GM18909 (cell line): ENCODE results near the gene ENTREP1.
"Not testable (repeated sequence)": the region's sequence is repeated elsewhere in the genome, so short reads cannot be mapped to it uniquely, and the experiment has no call there.

Source experiments
- ATAC-seq: cut with Tn5 transposase; IDR thresholded peaks from one replicate; pipeline ENCODE4 v1.9.1; 2021; ENCODE audit warnings: mild to moderate bottlenecking; ENCODE audit not compliant: unreplicated experiment, poor library complexity

ENTREP1 gene

DNA sequence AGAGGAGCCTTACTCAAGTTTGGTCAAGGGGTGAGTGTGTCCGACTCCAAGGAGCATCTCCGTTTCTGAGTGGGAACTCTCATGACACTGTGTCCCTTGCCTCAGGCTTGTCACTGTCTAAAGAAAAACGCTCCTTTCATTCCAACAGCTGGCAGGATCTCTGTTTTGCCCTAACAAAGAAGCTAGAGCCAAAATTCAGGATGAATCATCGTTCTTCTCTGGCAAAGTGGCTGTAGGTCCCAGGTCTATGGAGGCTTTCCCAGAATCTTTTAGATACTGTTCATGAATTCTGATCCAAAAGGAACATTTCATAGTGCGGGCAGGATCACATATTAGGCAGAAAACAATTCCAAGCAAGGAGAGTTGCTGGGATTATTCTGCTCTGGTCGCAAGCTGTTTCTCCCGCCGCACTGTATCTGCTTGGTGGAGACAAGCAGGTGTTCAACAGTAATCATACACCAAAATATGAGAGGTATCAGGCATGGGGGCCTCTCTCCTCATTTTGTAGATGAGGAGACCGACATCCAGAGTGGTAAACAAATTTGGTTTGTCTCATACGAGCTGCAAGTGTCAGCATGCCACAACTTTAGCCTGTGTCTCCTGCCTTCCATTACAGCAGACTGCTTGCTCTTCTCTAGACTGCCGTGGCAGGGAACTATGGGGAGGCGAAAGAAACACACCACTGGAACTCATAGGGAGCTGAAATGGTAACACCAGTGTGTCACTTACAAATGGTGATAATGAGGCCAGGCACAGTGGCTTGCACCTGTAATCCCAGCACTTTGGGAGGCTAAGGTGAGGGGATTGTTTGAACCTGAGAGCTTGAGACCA, 72.6 kb downstream of the ENTREP1 start:
- ATAC-seq: no peak

DNA sequence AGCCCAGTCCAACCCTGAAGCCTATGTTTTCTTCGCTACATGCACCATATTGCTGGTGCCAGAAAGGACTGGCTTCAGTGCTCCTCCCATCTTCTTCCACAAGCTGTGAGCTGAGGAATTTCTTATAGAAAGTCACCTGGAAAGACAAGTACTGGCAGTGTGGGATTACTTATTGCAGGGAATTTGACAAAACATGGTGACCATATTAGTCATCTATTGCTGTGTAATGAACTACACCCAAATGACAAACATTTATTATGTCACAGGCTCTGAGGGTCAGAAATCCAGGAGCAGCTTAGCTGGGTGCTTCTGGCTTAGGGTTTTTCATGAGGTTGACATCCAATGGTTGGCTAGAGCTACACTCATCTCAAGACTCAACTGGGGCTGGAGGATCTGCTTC, 75.5 kb downstream of the ENTREP1 start:
- ATAC-seq: no peak

DNA sequence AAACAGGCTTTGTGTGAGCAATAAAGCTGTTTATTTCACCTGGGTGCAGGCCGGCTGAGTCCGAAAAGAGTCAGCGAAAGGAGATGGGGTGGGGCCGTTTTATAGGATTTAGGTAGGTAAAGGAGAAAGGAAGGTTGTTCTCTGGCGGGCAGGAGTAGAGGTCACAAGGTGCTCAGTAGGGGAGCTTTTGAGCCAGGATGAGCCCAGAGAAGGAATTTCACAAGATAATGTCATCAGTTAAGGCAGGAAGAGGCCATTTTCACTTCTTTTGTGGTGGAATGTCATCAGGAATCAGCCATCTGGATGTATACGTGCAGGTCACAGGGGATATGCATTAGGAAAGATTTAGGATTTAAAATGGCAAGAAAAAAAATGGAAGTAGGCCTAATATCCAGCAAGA, 84.9 kb downstream of the ENTREP1 start:
- not testable (repeated sequence) for ATAC-seq

DNA sequence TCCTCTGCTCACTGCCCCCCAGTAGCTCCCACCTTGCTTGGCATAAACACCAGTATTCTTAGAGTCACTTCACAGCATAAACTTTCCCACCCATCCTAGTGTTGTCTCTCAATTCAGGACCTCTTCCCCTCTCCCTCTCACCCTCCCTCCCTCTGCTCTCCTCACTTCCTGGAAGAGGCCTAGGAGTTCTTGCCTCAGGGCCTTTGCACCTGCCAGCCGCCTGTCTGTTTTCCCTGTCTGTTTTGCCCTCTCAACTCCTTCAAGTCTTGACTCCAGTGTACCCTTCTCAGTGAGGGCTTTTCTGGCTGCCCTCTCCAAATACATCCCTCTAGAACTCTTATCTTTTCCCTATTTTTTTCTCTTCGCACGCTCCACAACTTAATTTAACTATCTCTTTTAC, 86.2 kb downstream of the ENTREP1 start:
- ATAC-seq: no peak

DNA sequence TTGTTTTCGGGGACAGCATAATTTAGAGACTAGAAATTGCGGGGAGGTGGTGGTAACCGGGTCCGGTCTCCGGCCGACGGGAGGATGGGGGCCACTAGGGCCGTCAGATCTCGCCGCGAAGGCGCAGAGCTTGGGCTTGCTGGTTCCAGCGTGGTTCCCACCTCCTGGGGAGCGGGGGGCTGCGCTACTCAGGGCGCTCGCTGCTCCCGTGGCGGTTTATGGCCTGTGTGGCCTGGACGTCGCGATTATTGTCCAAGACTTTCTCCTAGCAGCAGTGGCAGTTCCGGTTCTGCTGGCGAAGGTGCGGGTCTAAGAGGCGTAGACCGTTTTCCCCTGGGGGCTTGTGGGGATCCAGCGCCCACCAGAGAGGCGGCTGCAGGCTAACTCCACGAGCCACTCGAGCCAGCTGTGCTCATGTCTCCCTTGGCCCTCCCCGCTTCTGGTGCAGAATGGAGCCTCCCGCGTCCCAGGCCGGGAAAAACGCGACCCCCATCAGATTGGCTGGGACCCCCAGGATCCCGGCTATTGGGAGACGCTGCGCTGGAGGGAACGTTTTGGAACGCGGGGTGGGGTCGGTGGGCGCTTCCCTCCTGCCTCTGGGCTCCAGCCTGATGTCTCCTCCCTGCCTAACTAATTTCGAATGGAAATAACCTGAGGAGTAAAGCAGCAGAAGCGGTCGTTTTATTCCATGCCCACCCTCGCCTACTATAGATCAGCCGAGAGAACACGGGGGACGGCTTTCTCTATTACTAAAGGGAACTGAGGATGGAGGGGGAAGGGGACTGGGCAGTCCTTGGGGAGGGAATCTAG, 87.1 kb downstream of the ENTREP1 start:
- no peak for ATAC-seq

DNA sequence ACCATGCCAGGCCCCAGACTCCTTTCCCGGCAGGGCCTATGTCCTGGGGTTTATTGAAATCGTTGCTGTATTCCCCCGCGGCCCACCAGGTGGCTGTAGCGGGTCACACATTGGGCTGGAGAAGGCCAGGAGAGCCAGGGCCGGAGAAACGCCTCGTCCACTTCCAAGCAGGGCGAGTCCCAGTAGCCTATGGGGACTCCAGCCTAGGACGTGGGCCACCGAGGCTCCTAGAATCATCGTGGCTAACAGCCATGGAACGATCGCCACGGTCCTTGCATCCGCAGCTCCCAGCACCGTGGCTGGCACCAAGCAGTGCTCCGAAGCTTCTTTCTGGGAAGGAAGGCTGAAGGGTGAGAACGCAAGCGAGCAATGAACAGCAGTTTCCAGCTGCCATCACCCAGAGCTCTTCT, 87.7 kb downstream of the ENTREP1 start:
- no peak for ATAC-seq

DNA sequence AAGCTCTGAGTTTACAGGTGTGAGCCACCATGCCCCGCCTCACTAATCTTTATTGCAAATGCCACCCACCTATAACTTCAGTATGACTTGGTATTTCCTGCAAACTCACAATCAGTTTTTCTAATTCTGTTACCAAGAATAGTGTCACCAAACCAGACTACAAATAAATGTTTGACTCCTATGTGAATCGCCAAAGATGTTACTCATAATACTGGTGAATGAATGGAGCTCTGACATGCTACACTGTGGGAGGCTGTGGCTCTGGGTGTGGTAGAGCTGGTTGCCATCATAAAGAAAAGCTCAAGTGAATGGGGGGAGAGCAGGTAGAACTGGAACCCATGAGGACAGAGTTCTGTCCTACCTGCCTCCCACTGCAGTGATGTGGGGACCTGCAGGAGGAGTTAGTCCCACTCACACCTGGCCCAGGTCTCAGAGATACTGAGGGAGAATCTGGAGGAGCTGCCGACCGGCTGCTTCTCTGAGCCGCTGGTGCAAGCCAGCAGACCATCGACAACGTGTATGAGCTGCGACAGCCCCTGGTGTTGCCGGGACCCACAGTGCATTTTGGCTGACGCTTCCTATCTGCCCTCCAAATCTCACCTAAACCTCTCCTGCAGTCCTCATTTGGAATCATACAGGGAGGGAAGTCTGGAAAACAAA, 95.7 kb downstream of the ENTREP1 start:
- ATAC-seq: no peak

DNA sequence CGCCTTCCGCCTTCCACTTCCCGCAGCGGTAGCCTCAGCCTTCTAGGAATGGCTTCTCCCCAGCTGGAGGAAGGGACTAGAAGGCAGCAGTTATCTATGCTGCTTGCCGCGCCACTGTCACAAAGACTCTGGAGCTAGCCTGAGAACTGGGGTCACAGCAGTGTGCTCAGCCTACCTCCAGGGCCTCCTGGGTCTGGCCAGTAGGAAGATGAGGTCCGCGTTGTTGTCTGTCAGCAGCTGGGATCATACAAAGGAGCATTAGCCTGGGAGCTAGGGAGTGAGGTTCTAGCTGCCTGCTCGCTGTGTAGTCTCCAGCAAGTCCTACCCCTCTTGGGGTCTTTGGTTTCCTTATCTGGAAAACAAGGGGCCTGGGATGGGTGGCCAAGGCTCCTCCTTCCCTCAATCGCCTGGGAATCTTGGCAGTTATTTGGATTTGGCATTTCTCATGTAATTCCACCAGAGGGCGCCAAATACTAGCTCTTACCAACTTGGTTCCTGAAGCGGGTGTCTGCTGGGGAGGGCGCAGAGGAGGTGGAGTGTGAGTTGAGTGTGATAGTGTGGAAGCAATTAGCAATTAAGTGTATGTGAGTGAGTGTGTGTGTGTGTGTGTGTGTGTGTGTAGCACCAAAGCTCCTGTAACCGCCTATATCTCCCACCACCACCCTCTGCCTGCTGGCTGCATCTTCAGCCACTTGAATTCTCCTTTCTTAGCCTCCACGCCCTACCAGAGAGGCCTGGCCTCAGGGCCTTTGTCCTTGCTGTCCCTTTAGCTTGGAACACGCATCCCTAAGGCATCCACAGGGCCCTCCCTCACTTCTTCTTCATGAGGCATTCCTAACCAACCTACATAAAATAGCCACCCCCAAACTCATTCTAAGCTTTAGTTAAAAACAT, 97.1 kb downstream of the ENTREP1 start:
- ATAC-seq: peak; percentile 71

DNA sequence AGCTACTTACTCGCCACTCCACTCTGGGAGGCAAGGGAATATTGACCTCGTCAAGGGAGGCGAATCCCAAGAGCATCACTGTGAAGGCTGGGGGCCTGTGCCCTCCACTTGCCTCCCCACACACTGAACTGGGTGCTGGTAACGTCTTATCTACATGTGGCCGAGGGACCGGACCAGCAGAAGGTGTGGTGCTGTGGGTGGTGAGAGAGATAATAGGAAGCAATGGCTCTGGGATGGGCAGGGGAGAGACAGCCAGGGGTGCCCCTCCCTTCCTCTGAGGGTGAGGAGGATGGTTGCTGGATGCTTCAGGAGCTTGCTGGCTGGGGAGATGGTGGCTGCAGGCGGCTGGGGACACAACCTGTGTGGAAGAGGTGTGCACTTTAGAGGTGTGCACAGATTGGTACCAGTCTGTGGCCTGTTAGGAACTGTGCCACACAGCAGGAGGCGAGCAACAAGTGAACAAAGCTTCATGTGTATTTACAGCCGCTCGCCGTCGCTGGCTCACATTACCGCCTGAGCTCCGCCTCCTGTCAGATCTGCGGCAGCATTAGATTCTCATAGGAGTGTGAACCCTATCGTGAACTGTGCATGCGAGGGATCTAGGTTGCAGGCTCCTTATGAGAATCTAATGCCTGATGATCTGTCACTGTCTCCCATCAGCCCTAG, 100.3 kb downstream of the ENTREP1 start:
- ATAC-seq: no peak

DNA sequence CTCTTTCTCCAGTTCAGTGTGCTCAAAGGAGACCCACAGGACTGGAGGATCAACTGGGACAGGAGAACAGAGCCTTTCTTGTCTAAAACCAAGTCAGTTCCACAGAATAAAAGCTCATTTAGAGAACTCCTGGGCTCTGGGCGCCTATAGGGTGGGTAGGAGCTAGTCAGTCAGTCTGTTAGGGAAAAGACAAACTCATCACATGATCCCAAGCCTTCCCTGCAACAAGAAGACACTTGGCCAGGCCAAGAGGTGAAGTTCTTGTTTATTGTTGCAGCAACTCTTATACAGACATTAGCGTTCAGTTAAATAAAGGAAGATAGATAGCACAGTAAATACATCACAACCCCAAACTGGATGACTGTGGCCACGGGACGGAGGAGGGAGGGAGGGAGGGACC, 102.3 kb downstream of the ENTREP1 start:
- no peak for ATAC-seq

DNA sequence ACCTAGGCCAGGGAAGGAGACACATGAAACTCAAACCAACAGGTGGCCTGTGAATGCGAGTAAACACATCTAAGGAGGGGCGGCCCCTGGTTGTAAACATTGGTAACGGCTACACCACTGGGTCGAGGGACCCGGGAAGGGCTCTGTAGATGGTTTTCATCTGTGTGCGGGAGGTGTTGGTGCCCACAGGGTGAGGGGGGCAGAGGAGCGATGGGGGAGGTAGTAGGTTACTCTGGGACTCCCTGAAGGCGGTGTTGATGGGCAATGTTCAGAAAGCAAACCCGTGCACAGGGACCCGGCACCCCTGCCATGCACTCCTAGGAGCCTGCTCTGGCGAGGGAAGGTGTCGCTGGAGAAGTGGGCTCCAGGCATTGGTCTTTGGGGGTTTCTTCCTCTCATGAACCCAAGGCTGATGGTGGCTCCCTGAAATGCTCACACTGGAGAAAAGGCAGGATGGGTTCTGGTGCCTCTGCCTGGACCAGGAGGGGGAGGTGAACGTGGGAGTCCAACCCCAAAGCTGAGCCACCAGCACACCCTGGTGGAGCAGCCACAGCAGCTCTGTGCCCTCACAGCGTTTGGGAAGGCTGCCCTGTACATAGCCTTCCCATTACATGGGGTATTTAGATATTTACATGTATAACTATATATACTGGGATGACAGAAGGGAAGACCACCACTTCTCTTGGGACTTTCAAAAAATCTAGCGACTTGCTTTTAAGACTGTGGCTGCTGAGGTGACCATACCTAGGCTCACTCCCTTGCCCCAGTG, 103.2 kb downstream of the ENTREP1 start:
- no peak for ATAC-seq

DNA sequence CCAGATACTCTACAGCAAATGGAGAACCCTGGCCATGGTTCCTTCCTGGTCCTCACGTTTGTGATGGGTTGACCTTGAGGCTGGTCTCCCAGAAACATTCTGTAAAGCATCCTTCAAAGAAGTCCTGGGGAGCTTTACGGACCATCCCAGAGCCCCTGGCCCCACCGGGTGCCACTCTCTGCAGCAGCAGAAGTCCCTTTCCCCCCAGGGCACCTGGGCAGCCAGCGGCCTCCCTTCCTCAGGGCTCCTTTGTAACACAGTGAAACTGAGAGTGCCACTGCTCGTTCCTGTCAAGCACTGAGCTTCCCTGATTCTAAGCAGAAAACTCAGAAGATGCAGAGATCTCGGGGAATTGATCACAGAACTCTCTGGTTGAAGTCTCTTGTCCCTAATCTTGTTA, 104.3 kb downstream of the ENTREP1 start:
- no peak for ATAC-seq

DNA sequence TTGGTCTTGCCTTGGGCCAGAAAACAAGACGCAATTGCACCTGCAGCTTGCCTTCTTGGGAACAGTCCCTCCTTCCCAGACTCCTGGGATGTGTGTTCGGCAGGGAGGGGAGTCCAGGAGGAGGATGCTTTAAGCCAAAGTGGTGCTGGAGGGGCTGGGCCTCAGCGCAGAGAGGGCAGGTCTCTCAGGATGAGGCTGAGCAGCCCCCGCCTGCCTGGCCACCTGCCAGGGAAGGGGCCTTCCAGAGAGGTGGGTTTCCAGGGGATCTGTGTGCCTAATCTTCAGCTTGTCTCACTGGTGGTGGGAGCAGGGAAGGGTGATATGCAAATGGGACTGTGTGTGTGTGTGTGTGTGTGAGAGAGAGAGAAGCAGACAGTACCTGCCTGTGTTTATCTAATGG, 105.2 kb downstream of the ENTREP1 start:
- ATAC-seq: no peak

DNA sequence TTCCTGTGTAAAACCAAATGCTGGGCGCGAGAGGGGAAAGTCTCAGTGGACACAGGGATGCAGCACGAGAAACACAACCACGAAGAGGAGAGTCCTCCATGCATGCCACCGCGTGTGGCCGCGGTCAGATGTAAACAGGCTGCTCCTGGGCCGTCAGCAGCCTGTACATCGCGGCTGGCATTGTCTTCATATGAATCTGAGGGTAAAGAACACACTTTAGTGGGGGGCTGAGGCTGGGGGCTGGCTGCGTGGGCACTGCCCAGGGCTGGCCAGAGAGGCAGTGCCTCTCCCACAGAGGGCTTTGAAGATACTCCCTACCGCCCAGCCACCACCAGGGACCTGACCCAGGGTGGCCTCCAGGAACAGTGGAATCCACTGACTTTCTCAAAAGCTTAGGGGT, 106.2 kb downstream of the ENTREP1 start:
- ATAC-seq: no peak

DNA sequence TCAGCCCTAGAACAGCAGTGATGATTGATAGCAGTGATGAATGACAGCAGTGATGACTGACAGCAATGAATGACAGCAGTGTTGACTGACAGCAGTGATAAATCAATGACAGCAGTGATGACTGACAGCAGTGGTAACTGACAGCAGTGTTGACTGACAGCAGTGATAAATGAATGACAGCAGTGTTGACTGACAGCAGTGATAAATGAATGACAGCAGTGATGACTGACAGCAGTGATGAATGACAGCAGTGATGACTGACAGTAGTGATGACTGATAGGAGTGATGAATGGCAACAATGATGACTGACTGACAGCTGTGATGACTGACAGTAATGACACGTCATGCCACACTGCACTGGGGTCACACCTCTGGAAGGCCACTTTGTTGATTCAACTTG, 106.8 kb downstream of the ENTREP1 start:
- ATAC-seq: no peak

DNA sequence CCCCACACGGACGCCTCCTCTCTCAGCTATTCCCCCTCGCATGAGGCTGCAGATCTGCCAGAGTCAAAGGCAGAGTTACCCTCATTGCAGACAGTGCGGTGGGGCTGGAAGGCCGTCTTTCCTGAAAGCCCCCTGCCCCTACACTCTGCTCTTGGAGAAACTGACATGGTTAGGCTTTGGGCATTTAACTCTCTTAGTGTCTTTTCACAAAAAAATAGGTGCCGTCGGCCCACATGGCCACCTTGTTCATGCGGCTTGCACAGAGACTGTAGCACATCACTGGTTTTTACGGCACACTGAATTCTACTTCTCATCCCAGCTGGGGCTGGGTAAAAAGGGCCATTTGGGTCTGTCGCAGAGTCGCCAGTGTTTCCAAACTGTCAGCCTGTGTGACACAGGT, 107.6 kb downstream of the ENTREP1 start:
- ATAC-seq: no peak

DNA sequence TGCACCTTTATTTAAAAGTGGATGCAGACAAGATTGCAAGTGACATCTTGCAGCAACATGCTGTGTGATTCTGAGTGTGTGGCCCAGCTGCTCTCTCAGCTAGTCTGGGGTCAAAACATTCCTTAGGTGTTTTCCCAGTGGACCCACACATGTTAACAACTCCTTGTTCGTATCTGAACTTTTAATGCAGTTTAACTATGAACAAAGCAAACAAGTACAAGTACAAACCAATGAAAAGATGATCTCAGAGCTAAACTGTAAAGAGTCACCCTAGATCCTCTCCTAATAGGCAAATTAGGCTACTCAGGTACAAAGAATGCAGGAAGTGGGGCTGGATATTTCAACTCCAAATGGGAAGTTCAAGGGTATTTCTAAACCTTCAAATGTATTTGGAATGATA, 108.4 kb downstream of the ENTREP1 start:
- ATAC-seq: no peak

DNA sequence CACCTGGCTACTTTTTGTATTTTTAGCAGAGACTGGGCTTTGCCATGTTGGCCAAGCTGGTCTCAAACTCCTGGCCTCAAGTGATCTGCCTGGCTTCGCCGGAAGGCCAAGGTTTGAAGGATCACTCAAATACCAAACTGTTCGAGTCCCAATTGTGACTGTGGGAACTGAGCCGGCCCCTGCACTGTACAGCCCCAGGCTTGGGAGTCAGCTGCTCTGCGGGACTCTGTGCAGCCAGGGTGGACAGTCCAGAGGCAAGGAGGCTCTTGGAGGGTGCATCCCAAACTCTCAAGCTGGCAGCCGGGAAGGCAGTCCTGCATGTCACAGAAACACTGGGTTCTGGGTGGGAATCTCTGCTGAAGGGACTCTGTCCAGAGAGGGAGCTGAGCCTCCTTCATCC, 109.0 kb downstream of the ENTREP1 start:
- ATAC-seq: no peak

DNA sequence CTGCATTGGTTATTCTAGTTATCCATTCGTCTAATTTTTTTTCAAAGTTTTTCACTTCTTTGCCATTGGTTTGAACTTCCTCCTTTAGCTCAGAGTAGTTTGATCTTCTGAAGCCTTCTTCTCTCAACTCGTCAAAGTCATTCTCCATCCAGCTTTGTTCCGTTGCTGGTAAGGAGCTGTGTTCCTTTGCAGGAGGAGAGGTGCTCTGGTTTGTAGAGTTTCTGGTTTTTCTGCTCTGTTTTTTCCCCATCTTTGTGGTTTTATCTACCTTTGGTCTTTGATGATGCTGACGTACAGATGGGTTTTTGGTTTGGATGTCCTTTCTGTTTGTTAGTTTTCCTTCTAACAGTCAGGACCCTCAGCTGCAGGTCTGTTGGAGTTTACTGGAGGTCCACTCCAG, 114.6 kb downstream of the ENTREP1 start:
- ATAC-seq: not testable (repeated sequence)
